Fibroblast of upper back skin (primary cell): ENCODE results near the gene PRKN.

Source experiments
- DNase-seq: peaks from one replicate; pipeline ENCODE4 v3.0.0-alpha.2; 2013

The PRKN gene

DNA sequence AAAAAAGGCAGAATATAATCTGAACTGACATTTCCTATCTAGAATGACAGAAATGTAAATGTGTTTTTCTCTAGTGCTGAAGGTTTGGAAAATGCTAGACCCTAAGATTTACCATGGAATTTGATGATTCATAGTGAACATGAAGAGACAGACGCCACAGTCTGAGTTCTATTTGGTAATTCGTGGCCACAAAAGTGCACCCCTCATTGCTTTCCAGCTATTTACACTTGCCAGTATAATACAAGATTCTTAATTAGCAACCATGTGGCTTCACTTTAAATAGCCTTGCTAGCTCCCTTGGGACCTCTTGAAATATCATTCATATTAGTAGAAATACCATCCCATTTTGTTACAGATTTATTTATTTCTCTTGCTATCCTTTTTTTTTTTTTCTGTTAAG is 636.8 kb downstream of the PRKN start:
- peak; percentile 96 for DNase-seq

DNA sequence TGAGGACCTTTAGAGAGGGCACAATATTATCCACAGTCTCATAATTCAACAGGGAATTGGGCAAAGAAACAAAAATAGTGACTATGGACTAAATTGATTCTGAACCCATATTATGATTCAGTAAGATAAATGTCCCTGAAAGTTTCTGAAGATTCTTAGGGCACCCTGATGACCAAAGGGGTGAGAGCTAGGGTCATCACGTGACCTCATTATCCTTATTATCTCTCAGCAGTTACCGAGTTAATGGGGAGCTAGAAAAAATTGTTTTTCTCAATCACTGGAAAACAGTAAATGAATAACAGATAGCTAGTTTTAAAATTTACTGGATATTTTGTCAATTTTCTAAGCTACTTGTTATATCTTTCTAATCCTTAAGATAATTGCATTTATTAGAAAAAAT is 639.5 kb downstream of the PRKN start:
- no peak for DNase-seq

DNA sequence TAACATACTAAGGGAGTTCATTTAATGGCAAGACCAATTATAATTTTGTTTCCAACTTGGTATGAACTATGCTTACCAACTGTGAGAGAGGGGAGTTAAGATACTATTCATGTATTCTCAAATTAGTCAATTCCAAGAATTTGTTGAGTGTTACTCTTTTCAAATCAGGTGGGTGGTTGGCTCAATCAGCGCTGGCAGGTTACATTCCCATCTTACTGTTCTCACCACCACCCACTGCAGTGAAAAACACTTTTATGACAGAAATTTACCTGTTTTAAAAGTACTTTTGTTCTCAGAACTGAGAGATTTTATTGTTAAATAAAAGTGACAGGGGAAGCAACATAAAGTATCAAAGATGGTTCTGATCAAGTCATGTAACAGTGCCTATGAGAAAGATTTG is 642.0 kb downstream of the PRKN start:
- DNase-seq, result no peak

DNA sequence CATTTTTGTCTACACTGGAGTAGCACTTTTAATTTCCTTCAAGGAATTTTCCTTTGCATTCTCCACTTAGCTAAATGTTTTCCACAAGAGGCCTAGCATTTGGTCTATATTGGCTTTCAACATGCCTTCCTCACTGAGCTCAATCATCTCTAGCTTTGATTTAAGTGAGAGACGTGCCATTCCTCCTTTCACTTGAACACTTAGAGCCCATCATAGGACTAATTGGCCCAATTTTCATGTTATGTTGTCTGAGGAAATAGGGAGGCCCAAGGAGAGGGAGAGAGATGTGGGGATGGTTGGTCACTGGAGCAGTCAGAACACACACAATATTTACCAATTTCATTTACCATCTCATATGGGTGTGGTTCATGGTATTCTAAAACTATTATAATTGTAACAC is 645.0 kb downstream of the PRKN start:
- DNase-seq, result no peak

DNA sequence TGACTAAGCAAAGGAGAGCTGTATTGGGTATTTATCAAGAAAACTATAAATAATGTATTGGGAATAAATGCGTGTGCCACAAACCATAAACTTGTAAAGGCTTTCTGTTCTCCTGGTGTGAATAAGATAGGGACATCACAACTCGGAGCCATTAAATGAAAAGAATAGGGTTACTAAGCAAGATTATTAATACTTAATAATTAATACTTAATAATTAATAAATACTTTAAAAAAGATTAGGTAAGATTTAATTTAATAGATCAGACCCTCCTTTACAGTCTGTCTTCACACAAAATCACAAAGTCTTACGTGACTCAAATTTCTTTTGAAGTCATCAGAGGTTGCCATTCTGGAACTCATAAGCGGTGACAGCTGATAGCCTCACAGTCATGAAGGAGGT is 648.9 kb downstream of the PRKN start:
- no peak for DNase-seq

DNA sequence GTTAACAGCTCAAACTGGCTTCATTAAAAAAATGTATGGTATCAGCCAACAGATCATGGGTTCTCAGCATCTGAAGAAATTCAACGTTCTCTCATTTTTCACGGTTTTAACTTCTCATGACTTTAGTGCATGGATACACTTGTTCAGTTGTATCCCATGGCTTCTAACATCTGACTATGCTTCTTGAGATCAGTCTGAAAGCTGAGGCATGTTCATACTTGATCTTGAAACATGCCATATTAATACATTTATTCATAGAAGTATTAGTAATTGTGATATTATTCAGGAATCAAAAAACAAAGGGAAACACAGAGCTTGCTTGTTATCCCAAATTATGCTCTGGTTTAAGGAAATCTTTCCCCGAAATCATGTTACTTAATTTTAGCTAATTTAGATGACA is 649.4 kb downstream of the PRKN start:
- no peak for DNase-seq

DNA sequence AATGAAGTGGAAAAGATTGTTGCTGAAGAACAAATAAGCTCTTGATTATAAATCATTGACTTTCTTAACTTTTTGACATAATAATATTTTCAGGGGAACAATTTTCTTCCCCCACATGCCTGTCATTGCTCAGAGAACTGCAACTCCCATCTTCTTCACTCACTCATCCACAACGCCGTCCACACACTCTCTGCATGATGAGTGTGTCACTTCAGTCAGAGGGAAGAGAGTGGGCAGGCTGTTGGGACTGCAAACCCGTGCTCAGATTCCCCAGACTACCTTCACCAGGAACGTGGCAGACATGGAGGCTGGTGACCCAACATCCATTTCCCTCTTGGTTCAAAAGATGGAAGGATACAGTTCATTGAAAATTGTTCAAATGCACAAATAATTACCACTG is 650.8 kb downstream of the PRKN start:
- DNase-seq, result no peak

DNA sequence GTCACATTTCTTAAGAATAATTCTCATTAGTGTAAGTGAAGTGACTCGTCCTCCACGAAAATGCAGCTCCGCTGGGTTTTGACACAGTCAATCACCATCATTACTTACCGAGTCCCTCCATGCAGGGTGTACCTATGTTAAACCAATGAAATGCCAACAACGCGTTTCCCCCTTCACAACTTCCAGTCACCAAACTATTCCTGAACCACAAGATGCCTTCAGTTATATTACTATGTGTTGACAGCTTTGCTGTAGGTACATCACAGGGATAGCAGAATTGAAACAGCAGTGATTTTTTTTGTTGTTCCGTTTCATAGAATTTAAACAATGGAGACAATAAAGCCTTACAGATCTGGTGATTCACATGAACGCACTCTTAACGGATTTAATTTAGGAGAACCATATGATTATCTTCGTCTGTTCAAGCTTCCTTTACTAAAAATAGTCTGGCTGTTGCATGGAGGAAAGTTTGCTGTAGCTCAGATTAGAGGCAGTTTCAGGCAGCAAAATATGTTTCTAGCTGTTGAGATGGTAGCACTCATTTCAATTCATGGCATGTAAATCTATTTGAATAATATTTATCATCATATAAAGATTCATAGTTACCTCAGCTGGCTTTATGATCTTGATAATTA is 652.8 kb downstream of the PRKN start:
- DNase-seq, result peak; percentile 25

DNA sequence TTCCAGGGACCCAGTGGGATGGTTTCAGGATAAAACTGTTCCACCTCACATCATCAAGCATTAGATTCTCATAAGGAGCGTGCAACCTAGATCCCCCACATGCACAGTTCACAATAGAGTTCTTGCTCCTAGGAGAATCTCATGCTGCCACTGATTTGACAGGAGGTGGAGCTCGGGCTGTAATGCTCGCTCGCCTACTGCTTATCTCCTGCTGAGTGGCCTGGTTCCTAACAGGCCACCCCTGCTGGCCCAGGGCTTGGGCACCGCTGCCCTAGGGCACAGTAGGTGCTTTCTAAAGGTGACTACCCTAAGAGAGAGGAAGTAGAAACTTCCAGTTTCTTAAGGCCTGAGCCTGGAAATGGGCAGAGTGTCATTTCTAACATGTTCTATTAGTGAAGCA is 656.9 kb downstream of the PRKN start:
- DNase-seq, result no peak

DNA sequence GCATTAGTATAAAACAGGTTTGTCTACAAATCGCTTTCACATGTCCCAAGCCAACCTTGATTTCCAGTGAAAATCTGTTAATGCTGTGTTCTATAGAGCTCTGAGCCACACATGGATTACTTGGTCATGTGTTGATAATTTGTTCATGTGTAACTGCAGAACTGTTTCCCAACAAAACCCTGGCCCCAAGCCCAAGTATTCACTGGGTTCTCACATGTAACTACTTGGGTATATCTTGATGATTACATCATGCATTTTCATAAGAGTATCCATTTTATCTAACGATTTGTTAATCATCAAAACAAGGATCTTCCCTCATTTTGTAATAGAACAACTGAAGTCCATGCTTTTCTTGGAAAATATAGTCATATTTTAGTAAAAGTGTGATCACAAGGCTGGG is 657.6 kb downstream of the PRKN start:
- peak; percentile 23 for DNase-seq

DNA sequence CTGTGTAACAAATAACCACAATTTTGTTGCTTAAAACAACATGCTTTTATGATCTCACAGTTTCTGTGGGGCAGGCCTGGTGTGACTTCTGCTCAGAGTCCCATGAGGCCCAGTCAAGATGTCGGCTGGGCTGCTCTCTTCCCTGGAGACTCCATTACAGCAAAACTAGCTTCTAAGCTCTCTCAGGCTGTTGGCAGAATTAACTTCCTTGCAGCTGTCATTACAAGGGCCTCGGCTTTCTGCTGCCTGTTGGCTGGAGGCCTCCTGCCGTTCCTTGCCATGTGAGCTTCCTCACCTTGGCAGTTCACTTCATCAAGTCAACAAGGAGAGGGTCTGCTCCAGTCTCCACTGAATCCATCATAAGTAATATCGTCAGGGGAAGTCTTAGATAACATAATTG is 659.2 kb downstream of the PRKN start:
- DNase-seq, result no peak

DNA sequence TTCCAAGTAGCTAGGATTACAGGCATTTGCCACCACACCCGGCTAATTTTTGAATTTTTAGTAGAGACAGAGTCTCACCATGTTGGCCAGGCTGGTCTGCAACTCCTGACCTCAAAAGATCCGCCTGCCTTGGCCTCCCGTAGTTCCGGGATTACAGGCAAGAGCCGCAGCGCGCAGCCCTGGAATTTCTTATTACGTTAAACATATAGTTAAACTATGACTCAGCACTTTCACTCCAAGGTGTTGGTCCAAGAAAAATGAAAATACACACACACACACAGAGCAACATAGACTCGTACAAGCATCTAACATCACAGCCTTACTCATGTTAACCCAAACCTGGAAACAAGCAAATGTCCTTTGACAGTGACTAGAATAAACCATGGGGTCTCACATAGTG is 663.9 kb downstream of the PRKN start:
- no peak for DNase-seq

DNA sequence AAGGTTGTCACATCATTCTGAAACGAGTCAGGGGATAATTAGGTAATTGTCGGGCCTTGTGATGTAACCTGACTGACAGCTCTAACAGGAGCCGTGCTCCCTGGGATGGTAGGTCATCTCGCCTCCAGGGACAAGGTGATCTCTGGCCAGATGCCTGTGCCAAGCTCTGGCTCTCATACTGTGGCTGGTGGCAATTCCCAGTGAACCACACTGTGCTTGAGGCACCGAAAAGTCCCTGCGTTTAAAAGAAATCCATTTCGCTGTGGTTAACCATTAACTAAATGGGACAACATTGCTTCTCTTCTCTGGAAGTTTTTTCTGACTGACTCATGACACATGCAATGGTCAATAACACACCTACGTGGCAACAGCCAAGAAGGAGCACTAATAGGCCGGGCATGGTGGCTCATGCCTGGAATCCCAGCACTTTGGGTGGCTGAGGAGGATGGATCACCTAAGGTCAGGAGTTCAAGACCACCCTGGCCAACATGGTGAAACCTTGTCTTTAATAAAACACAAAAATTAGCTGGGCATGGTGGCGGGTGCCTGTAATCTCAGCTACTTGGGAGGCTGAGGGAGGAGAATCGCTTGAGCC is 669.2 kb downstream of the PRKN start:
- peak; percentile 34 for DNase-seq

DNA sequence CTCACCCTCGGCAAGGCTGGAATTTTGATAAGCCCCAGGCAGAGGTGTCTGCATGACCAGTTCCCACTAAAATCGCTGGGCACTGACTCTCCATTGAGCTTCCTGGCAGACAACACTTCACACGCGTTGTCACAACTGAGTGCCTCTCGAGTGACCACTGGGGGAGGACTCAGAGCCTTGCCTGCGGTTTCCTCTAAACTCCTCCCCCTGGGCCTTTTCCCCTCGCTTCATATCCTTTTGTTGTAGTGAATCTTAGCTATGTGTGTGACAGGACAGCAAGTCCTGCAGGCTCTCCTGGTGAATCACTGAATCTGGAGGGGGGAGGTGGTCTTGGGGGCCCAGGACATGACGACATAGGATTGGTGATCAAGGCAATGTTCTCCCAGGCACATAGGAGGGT is 670.8 kb downstream of the PRKN start:
- peak; percentile 77 for DNase-seq

DNA sequence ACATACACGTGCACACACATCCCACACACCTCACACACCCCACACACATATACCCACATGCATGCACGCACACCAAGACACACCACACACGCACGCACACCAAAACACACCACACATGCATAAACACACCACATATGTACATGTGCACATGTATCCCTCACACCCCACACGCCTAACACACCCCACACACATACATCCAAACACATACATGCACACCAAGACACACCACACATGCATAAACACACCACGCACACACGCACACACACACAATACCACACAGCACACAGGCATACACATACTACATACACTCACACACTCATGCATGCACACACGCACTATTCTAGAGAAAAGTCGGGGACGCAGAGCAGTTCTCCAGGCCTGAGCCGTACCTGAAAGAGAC is 671.5 kb downstream of the PRKN start:
- no peak for DNase-seq

DNA sequence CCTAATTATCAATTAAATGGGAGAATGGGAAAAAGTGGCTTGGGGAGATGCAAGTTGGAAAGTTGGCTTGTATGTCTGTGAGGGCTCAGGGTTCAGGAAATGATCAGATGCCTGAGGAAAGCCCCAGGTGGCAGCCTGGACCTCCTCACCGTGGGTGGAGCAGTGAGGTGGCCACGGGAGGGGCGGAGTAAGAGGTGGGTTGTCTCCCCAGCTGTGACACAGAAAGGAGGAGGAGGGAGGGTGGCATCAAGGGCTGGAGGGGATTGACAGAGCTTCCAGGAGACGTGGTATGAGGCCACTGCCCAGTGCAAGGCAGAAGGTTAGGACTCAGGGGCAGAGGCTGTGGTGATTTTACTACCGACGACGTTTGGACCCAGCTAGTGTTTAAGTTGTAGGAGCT is 672.2 kb downstream of the PRKN start:
- no peak for DNase-seq

DNA sequence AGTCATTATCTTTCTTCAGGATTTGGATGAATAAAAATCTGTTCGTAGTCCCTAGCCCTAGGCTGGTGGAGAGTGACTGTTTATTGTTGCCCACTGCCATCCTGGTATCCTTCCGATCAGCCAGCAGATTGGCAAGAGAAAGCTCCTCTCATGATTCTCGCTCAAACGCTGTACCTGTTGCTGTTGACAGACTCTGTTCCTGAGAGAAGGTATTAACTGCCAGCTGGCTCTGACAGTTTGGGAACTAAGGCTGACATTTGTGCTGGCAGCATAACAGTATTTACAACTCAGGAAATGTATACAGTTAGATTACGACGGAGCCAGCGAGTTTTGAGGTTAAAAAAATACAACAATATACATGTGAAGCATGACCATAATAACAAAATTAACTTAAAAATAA is 674.5 kb downstream of the PRKN start:
- no peak for DNase-seq

DNA sequence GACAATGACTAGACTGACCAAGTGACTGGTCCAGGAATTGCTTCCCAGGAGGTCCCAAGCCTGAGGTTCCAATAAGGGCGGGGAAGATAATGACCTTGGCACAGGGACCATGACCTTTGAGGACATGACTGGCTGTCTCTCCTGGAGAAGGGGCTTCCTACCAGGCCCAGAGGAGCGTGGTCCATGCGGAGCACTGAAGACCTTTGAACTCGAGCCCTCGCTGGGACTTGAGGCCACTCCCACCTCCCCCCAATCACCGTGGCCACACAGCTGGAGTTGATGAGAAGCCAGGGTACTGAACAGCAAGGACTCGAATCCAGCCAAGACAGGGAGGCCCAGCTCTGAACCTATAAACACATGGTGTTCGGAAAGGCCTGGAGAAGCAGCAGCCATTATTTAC is 677.0 kb downstream of the PRKN start:
- no peak for DNase-seq

DNA sequence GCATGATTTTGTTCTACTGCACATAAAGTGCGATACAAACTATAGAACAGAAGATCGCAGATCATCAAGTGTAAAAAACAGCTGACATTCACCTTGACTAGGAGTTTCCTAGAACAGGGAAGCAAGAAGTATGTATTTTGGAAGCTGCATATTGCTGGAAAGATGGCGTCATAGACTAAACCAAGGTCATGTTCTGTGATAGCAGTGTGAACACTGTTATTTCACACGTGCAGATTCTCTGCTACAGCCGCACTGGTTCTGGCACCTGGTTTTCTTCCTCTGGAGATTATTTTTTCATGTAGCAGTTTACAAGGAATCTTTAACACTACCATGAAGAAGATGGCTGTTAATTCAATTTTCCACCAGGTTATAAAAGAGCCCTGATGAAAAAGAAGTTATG is 681.2 kb downstream of the PRKN start:
- no peak for DNase-seq

DNA sequence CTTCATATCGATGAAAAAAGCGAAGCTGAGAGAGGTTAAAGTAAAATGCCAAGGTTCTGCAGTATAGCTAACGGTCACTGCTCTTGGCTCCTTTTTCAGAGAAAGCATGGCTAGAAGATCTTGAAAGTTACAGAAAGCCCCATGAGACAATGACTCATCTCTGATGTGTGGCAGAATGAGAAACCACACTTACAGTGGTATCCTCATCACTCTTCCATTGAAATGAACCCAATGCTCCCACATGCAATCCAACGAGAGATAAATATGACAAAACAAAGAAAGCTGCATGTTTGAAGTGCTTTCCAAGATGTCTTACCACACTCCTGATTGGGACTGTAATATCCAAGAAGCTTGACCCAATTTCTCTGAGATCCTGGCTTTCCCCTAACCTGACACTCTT is 694.9 kb downstream of the PRKN start:
- peak; percentile 77 for DNase-seq

DNA sequence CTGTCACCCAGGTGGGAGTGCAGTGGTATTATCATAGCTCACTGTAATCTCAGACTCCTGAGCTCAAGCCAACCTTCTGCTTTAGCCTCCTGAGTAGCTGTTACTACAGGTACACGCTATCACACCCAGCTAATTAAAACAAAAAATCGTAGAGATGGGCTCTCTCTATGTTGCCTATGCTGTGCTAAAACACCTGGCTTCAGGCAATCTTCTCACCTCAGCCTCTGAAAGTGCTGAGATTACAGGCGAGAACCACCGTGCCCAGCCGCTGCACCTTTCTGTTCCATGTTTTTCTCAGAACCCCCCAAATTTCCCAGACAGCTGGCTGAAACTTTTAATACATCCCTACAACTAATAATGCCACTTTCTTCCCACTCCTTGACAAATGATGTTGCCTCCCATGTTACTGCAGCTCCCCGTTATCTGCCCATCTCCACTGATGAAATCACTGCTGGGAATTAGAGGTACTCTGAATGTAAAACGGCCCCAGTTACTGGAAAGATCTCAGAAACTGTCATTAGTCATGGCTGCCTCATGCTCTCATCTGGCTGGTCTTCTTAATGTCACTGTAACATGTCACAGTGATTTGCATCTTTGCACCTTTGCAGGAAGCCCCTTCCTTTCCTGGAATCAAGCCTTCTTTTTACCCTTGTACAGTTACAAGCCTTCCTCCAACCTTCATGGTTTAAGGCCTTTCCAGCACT is 697.5 kb downstream of the PRKN start:
- no peak for DNase-seq

DNA sequence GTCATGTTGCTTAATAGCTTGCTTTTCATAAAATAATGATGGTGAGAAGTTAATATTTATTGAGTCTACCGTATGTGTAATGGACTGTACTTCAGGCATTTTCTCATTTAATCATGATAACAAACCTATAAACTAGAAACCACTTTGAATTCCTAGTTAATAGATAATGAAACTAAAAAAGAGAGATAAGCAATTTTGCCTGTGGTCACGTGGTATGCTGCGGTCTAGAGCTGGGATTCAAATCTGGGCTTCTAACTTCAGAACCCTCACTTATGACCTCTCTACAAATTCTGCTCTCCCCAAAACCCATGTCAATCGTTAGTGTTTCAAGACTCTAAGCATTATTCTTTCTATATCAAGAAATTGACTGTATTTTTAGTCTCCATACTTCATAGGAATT is 700.7 kb downstream of the PRKN start:
- DNase-seq, result no peak

DNA sequence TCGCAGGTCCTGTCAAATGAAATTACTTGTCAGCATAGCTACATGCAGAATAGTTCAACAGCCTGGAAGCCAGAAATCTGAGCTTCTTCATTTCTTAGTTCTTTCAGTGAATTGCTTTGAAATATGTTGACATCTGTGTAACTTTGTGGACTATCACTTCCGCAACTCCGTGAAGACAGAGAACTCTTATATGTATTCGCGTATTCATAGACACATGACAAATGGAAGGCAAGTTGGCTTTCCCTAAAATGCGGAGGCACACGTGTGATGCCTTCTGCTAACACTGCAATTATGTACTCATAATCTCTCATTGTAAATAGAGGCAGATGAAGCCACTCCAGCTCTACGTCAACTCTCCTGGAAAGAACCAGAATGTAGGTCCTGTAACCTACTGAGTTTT is 701.5 kb downstream of the PRKN start:
- DNase-seq, result no peak

DNA sequence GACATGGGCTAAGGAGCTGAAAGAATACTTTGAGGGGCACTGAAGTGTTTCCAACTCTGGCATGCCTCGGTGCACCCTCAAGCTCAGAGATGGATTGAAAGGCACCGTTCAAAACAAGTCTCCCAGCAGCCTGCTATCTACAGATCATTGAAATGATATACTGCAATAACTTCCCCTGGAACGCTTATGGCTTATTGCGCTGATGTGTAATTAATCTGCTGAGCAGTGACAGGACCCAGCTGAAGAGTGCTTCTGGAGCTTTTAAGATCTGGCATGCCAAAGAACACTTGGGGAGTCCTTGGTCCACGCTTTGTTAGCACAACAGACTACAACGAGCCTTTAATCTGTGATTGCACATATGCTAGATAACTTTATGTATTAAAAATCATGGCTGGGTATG is 708.2 kb downstream of the PRKN start:
- no peak for DNase-seq

DNA sequence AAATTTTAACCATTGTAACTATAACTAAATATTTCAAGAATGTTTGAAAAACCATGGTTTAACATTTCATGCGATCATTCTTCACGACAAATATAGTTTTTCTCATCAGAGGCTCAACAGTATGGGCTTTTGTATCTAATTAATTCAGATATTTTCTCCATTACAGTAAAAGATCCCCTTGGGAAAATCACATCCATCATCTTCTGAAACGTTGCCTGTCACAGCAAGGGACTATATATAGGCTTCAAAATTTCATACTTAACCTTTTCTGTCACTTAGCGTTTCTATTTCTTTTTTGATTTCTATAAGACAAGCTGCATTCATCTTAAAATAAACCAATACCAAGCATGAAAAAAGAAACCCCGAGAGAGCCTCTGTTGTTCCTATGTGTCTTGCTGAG is 710.0 kb downstream of the PRKN start:
- no peak for DNase-seq
